Measurements from ENCODE around the gene PERP.

Gene PERP

GRCh38 chr6:138054982-138055381, 52.2 kb downstream of the PERP start:
- no peak for DNase-seq

DNA sequence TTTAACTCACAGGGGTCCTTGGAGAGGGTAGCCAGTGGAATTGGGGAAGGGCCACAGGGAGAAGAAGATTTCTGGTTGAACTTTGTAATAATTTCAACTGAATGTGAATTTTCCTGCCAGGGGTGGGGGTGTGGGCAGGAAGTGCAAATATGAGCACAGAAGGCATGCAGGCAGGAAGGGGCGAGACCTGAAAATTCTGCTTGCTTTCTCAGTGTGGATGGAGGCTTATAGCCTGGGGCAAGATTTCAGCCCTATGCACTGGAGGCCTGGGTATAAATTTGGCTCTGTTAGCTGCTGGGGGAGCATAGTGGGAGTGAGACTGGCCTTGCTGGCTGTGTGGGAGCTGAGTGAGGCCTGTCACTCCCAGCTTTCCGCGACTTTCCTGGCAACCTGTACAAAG, 54.4 kb downstream of the PERP start:
- no peak for DNase-seq

DNA sequence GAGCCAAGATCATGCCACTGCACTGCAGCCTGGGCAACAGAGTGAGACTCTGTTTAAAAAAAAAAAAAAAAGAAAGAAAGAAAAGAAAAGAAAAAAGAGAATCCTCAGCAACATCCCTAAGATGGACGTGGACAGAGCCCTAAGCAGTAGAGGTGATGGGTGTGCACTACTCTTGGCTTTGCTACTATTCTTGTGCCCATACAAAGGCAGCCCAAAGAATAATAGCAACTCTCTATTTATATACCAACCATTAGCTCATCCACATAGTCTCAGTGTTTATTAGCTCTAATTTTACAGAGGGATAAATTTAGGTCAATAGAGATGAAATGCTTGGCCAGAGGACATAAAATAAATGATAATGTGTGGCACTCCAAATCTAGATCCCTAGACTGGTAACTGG, 62.2 kb downstream of the PERP start:
- DNase-seq = no peak

GRCh38 chr6:138044458-138044857, 62.8 kb downstream of the PERP start:
- DNase-seq = no peak

Measured in right kidney (tissue), 1 donor.